MM.1S (cell line): ENCODE measurements around the gene WWTR1.

Experiments used
- DNase-seq: peaks from one replicate; pipeline ENCODE4 v3.0.0-alpha.2; 2015
- H2AFZ ChIP-seq: fragments of 300-600 bp; sonication (generic); 2 replicates; pipeline ENCODE4 v1.6.0; 2016; ENCODE audit warnings: antibody characterized with exemption, low read length
- H3F3A ChIP-seq: fragments of 300-600 bp; sonication (generic); 2 replicates; pipeline ENCODE4 v1.6.1; 2016; ENCODE audit warnings: mild to moderate bottlenecking, antibody characterized with exemption, low read length, moderate library complexity, mixed read lengths; ENCODE audit not compliant: insufficient read depth
- H3K27ac ChIP-seq: fragments of 300-600 bp; sonication (generic); 2 replicates; pipeline ENCODE4 v1.5.1; 2016; ENCODE audit warnings: mild to moderate bottlenecking, low read length
- H3K27me3 ChIP-seq: fragments of 300-600 bp; sonication (generic); replicated peaks from 2 replicates; pipeline ENCODE4 v1.6.0; 2016; ENCODE audit warnings: low read length; ENCODE audit not compliant: insufficient read depth
- H3K36me3 ChIP-seq: fragments of 300-600 bp; sonication (generic); replicated peaks from 2 replicates; pipeline ENCODE4 v1.6.1; 2016; ENCODE audit warnings: mild to moderate bottlenecking, low read length, mixed read lengths; ENCODE audit not compliant: insufficient read depth
- H3K4me1 ChIP-seq: fragments of 300-600 bp; sonication (generic); 2 replicates; pipeline ENCODE4 v1.6.1; 2016; ENCODE audit warnings: low read length, mixed read lengths
- H3K4me2 ChIP-seq: fragments of 300-600 bp; sonication (generic); 2 replicates; pipeline ENCODE4 v1.6.0; 2016; ENCODE audit warnings: low read depth, low read length
- H3K4me3 ChIP-seq: fragments of 300-600 bp; sonication (generic); 2 replicates; pipeline ENCODE4 v1.5.1; 2016; ENCODE audit warnings: low read length, mixed read lengths
- H3K79me2 ChIP-seq: fragments of 300-600 bp; sonication (generic); 2 replicates; pipeline ENCODE4 v1.6.1; 2016; ENCODE audit warnings: mixed run types, low read length, mixed read lengths
- H3K9ac ChIP-seq: fragments of 300-600 bp; sonication (generic); 2 replicates; pipeline ENCODE4 v1.6.1; 2016; ENCODE audit warnings: low read length, mixed read lengths
- H3K9me2 ChIP-seq: fragments of 300-600 bp; sonication (generic); replicated peaks from 2 replicates; pipeline ENCODE4 v1.6.1; 2016; ENCODE audit warnings: mild to moderate bottlenecking, low read length, mixed read lengths; ENCODE audit not compliant: insufficient read depth
- H3K9me3 ChIP-seq: fragments of 300-600 bp; sonication (generic); replicated peaks from 2 replicates; pipeline ENCODE4 v1.6.1; 2016; ENCODE audit warnings: mild to moderate bottlenecking, low read length, mixed read lengths; ENCODE audit not compliant: insufficient read depth
- H4K20me1 ChIP-seq: fragments of 300-600 bp; sonication (generic); 2 replicates; pipeline ENCODE4 v1.6.1; 2016; ENCODE audit warnings: mild to moderate bottlenecking, low read length, moderate library complexity, mixed read lengths; ENCODE audit not compliant: insufficient read depth
- EZH2 ChIP-seq: fragments of 300-600 bp; sonication (generic); optimal IDR thresholded peaks from 2 replicates; pipeline ENCODE3; 2017; ENCODE audit warnings: low read depth, mild to moderate bottlenecking, antibody characterized with exemption, low read length, mixed read lengths
- EZH2phosphoT487 ChIP-seq: fragments of 300-600 bp; sonication (generic); IDR thresholded peaks from 2 replicates; pipeline ENCODE4 v1.6.1; 2018; ENCODE audit warnings: antibody characterized with exemption, low read length
- TF ChIP-seq, protein P1 (sequence below): fragments of 300-600 bp; sonication (generic); IDR thresholded peaks from 2 replicates; pipeline ENCODE4 v1.5.1; 2016; ENCODE audit warnings: antibody characterized with exemption, low read length, mixed read lengths

WWTR1 gene

GRCh38 chr3:149667576-149667975 lies 9.8 kb upstream of the WWTR1 start:
- Histone ChIP-seq H3F3A (no peaks in the 10 kb centered on the region), H3K27me3 (peaks cover 5% of the 10 kb centered on the region; the same call in 1 of the 2 replicates), H3K4me1 (no peaks in the 10 kb centered on the region), H3K79me2 (no peaks in the 10 kb centered on the region), H3K9me2 (no peaks in the 10 kb centered on the region), H3K9me3 (no peaks in the 10 kb centered on the region), H2AFZ (no peak overlapping the region), H3K4me3 (no peak overlapping the region), H3K36me3 (no peaks in the 10 kb centered on the region), H3K9ac (no peak overlapping the region), H4K20me1 (no peaks in the 10 kb centered on the region), H3K4me2 (no peak overlapping the region), H3K27ac (no peak overlapping the region)
- TF ChIP-seq EZH2, result no peak
- no peak for TF ChIP-seq EZH2phosphoT487
- TF ChIP-seq, protein P1, sequence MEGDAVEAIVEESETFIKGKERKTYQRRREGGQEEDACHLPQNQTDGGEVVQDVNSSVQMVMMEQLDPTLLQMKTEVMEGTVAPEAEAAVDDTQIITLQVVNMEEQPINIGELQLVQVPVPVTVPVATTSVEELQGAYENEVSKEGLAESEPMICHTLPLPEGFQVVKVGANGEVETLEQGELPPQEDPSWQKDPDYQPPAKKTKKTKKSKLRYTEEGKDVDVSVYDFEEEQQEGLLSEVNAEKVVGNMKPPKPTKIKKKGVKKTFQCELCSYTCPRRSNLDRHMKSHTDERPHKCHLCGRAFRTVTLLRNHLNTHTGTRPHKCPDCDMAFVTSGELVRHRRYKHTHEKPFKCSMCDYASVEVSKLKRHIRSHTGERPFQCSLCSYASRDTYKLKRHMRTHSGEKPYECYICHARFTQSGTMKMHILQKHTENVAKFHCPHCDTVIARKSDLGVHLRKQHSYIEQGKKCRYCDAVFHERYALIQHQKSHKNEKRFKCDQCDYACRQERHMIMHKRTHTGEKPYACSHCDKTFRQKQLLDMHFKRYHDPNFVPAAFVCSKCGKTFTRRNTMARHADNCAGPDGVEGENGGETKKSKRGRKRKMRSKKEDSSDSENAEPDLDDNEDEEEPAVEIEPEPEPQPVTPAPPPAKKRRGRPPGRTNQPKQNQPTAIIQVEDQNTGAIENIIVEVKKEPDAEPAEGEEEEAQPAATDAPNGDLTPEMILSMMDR, result no peak
- no peak for DNase-seq

DNA sequence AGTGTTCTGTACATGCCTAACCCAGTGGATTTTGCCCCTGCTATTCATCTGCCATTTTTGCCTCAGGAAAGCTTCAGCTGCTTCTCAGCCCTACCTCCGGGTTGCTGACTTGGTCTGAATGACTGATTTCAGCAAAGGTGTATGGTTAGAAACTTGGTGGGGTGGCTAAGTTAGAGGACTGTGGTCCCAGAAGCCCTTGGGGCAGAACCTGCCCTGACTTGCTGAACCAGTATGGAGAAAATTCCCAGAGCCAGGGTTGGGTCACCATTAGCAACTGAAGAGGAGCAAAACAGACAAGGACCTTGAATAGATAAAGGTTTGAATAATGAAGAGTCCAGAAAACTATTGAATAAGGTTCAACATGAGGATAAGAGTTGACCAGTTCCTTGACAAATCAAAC lies 6.1 kb upstream of the WWTR1 start:
- TF ChIP-seq, protein P1, result no peak
- TF ChIP-seq EZH2 (no peak), EZH2phosphoT487 (no peak)

GRCh38 chr3:149662240-149662887 lies 4.5 kb upstream of the WWTR1 start:
- H3K4me2 ChIP-seq, result no peak overlapping the region
- no peak overlapping the region for H3K4me3 ChIP-seq
- no peak overlapping the region for H3K27ac ChIP-seq

More for the DNA sequence above, 6.1 kb upstream of the WWTR1 start:
- Histone ChIP-seq H3K9me3 (no peaks in the 10 kb centered on the region), H3K4me1 (peaks cover under 1% of the 10 kb centered on the region; the same call in 1 of the 2 replicates), H3K27me3 (0 out of 2 replicates have a peak, but pooled peaks cover 1% of the 10 kb centered on the region), H3K27ac (no peak overlapping the region), H3K4me3 (no peak overlapping the region), H3K79me2 (no peaks in the 10 kb centered on the region), H3K9me2 (no peaks in the 10 kb centered on the region), H4K20me1 (no peaks in the 10 kb centered on the region), H2AFZ (no peak overlapping the region), H3K36me3 (no peaks in the 10 kb centered on the region), H3K4me2 (no peak overlapping the region), H3K9ac (no peak overlapping the region), H3F3A (no peaks in the 10 kb centered on the region)
- no peak for DNase-seq

More at GRCh38 chr3:149662240-149662887, 4.5 kb upstream of the WWTR1 start:
- H4K20me1 ChIP-seq, result no peaks in the 10 kb centered on the region
- no peaks in the 10 kb centered on the region for H3K9me3 ChIP-seq
- H2AFZ ChIP-seq, result no peak overlapping the region
- no peaks in the 10 kb centered on the region for H3K79me2 ChIP-seq
- no peak overlapping the region for H3K9ac ChIP-seq
- H3K27me3 ChIP-seq, result no peaks in the 10 kb centered on the region
- no peaks in the 10 kb centered on the region for H3K36me3 ChIP-seq
- H3K9me2 ChIP-seq, result no peaks in the 10 kb centered on the region
- peaks cover 5% of the 10 kb centered on the region for H3K4me1 ChIP-seq
- DNase-seq, result no peak
- H3F3A ChIP-seq, result no peaks in the 10 kb centered on the region
- TF ChIP-seq, protein P1, result no peak
- TF ChIP-seq EZH2phosphoT487, result no peak
- no peak for TF ChIP-seq EZH2
